Choroid plexus epithelial cell (primary cell): ENCODE measurements around the gene PIK3AP1.
"Not testable (repeated sequence)": the region's sequence is repeated elsewhere in the genome, so short reads cannot be mapped to it uniquely, and the experiment has no call there.

Experiments used
- DNase-seq: peaks from one replicate; pipeline ENCODE4 v3.0.0-alpha.2; 2010; ENCODE audit warnings: low read depth
- H3K4me3 ChIP-seq: 2 replicates; pipeline ENCODE4 v1.5.1; 2011; ENCODE audit warnings: low read depth, mild to moderate bottlenecking, control low read depth, low read length, moderate library complexity
- TF ChIP-seq, protein P1 (sequence below): conservative IDR thresholded peaks from 2 replicates; pipeline ENCODE4 v1.5.1; 2011; ENCODE audit warnings: low read depth, mild to moderate bottlenecking, control low read depth, inconsistent platforms, low read length, moderate library complexity

PIK3AP1 gene

DNA sequence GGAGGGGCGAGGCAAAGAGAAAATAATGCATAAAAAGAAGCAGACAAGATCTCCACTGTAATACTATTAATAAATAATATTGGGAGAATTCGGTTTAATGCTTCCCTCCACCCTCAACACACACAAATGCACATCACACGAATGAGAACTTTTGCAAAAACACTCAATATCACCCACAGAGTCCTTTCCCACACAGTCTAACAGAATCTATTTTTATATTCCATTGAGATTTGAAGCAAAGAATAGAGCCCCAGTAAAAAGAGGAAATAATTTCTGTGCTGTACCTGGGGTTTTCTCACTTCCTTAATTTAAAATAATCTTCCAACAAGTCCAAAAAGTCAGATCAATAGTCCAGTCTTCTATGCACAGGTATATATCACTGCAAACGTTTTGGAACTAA is 17.0 kb downstream of the PIK3AP1 start:
- H3K4me3 ChIP-seq: no peak overlapping the region
- TF ChIP-seq, protein P1, sequence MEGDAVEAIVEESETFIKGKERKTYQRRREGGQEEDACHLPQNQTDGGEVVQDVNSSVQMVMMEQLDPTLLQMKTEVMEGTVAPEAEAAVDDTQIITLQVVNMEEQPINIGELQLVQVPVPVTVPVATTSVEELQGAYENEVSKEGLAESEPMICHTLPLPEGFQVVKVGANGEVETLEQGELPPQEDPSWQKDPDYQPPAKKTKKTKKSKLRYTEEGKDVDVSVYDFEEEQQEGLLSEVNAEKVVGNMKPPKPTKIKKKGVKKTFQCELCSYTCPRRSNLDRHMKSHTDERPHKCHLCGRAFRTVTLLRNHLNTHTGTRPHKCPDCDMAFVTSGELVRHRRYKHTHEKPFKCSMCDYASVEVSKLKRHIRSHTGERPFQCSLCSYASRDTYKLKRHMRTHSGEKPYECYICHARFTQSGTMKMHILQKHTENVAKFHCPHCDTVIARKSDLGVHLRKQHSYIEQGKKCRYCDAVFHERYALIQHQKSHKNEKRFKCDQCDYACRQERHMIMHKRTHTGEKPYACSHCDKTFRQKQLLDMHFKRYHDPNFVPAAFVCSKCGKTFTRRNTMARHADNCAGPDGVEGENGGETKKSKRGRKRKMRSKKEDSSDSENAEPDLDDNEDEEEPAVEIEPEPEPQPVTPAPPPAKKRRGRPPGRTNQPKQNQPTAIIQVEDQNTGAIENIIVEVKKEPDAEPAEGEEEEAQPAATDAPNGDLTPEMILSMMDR: no peak
- DNase-seq: no peak

DNA sequence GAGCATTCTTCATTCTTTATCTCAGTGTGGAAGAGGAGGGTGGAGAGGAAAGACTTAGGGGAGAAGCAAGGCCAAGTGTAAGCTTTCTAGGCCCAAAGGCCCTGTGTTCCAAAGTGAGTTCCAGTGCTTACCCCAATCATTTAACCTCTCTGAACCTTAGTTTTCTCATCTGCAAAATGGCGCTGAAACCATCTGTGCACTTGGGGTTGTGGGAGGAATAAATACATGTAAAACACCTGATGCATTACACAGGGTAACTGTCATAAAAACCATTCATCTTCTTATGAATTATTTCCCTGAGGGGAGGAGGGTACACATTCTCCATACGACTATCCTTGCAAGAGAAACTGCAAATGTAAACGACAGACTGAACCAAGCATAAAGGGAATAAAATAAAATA is 19.0 kb downstream of the PIK3AP1 start:
- TF ChIP-seq, protein P1: no peak
- no peak overlapping the region for H3K4me3 ChIP-seq
- DNase-seq: no peak

DNA sequence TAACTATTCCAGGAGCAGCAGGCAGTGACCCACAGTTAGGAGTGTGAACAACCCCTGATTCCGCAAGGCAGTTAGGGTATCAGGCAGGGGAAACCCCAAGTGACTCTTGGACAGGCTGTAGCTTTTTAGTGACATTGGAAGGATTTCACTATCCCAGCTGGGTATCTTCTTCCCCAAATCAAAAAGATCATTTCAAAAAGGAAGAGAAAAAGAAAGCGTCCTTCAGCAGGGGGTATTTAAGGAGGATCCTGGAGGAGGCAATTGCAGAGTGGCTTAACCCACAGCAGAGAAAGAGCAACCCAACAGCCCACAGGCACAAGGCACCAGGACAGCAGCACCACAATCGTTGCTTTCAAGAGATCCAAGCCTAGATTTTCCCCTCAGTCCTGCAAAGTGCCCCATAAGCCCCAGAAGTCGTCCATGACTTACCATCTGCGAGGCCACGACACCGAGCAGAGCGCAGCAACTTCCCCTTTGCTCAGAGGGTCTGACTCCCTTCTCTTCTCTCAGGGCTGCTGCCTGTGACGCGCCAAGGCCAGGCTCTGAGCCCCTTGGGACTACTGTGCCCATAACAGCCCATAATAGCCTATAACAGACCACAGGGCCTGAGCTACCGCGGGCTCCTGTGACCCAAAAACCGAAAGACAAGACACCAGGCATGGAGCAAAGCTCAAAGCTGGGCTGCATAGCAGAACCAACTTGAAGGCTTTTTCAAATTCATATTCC is 19.8 kb downstream of the PIK3AP1 start:
- DNase-seq: no peak
- TF ChIP-seq, protein P1: no peak
- H3K4me3 ChIP-seq: no peak overlapping the region

DNA sequence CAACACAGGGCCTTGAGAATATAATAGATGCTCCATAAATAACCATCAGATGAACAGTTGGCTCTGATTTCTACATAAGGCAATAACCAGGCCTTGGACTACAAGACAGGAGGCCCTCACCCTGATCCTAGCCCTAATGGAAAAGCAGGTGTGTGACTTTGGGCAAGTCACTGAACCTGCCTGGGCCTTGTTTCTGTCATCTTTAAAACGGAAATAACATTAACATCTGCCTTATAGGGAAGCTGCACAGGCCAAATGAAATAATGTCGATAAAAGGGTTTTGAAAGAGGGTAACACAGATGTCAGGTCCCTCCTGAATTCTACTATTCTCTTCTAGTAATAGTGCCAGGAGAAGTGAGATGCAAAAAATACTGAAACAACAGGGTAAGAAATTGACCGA is 20.7 kb downstream of the PIK3AP1 start:
- DNase-seq: no peak
- TF ChIP-seq, protein P1: no peak
- no peak overlapping the region for H3K4me3 ChIP-seq

DNA sequence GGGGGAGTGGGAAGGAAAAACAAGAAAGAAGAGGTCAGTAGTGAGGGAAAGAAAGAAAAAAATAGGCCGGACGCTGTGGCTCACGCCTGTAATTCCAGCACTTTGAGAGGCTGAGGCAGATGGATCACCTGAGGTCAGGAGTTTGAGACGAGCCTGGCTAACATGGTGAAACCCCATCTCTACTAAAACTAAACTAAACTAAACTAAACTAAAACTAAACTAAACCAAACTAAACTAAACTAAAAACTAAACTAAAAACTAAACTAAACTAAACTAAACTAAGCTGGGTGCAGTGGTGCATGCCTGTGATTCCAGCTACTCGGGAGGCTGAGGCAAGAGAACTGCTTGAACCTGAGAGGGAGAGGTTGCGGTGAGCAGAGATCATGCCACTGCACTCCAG is 22.0 kb downstream of the PIK3AP1 start:
- not testable (repeated sequence) for DNase-seq, H3K4me3 ChIP-seq

DNA sequence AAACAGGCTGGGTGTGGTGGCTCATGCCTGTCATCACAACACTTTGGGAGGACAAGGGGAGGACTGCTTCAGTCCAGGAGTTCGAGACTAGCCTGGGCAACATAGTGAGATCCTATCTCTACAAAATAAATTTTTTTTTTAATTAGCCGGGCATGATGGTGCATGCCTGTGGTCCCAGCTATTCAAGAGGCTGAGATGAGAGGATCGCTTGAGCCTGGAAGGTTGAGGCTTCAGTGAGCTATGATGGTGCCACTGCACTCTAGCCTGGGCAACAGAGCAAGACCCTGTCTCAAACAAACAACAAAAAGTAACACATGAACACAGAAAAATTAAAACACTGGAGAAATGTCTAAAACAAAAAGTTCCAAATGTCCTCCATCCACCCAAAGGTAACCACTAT is 22.9 kb downstream of the PIK3AP1 start:
- no peak for DNase-seq
- no peak overlapping the region for H3K4me3 ChIP-seq
- TF ChIP-seq, protein P1: no peak

DNA sequence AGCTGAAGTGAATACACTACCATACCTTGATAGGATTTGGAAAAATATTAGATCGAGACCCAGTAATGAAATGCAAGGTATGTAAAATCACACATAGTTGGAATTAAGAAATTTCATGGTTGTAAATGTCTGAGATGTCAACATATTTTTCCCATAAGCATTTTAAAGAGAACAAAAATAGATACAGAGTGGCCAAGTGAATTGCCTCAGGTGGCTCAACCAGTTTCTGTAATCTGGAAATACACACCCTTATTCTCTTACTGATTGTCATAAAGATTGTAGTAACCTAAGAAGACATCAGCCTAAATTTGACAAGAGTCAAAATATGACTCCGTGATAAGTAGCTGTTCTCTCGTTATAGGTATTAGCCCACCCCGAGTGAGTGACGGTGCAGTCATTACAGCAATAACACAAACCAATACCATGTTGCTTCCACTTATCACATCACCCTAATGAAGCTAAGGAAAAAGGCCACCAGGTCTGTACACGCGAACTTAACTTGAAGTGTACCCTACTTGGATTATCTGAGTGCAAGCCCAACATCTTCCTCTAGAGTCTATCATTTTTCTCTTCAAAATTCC is 23.4 kb downstream of the PIK3AP1 start:
- H3K4me3 ChIP-seq: no peak overlapping the region
- TF ChIP-seq, protein P1: no peak
- no peak for DNase-seq
